ENCODE measurements around the gene GOSR2. TPM values are rescaled to one million over a fixed set of nuclear protein-coding genes. Genes with fewer than 3 reads are reported as not detected.

Gene GOSR2
- polyA plus RNA-seq, 1 of the 3 experiments (the other 2 are of a cell fraction), result 74.2 TPM

DNA sequence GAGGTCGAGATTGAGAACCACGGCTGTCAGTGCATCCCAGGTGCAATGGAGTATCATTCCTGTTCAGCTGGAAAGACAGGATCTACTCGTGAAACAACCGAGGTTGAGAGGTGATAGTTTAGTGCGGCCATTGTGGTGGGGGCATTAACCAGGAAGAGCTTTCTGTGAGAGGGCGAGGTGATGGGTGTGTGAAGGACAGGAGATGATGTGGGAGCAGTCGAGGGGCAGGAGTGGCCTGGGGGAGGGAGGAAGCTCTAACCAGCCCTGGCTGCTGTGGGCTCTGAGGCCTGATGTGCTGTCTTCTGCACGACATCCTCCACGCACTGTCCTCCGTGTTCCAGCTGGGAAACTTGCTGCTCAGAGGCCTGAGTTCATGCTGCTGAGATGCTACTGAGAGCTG is 22.0 kb downstream of the GOSR2 start (continued):
- TF ChIP-seq, protein P1, sequence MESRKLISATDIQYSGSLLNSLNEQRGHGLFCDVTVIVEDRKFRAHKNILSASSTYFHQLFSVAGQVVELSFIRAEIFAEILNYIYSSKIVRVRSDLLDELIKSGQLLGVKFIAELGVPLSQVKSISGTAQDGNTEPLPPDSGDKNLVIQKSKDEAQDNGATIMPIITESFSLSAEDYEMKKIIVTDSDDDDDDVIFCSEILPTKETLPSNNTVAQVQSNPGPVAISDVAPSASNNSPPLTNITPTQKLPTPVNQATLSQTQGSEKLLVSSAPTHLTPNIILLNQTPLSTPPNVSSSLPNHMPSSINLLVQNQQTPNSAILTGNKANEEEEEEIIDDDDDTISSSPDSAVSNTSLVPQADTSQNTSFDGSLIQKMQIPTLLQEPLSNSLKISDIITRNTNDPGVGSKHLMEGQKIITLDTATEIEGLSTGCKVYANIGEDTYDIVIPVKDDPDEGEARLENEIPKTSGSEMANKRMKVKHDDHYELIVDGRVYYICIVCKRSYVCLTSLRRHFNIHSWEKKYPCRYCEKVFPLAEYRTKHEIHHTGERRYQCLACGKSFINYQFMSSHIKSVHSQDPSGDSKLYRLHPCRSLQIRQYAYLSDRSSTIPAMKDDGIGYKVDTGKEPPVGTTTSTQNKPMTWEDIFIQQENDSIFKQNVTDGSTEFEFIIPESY (IDR thresholded peaks at IDR 0.05; ENCODE audit: borderline replicate concordance, low read depth), result no peak
- TF ChIP-seq TAF1 (IDR thresholded peaks at IDR 0.05; ENCODE audit: borderline replicate concordance, low read depth, low read length) (no peak), FOXJ3 (CRISPR knock-in tag; IDR thresholded peaks at IDR 0.05) (no peak), RXRA (IDR thresholded peaks at IDR 0.05; ENCODE audit: borderline replicate concordance, low read depth) (no peak), RCOR1 (IDR thresholded peaks at IDR 0.05; ENCODE audit: low read length) (no peak), NFIC (IDR thresholded peaks at IDR 0.05; ENCODE audit: borderline replicate concordance) (no peak), GABPA (IDR thresholded peaks at IDR 0.05; ENCODE audit: low read depth) (no peak), NRF1 (IDR thresholded peaks at IDR 0.05; ENCODE audit: low read depth, low read length) (no peak), ELF1 (IDR thresholded peaks at IDR 0.05) (no peak), MXI1 (IDR thresholded peaks at IDR 0.05; ENCODE audit: low read depth, low read length) (no peak), YY1 (IDR thresholded peaks at IDR 0.05; ENCODE audit: low read depth) (no peak)
- TF ChIP-seq, protein P2, sequence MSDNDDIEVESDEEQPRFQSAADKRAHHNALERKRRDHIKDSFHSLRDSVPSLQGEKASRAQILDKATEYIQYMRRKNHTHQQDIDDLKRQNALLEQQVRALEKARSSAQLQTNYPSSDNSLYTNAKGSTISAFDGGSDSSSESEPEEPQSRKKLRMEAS (IDR thresholded peaks at IDR 0.05; ENCODE audit: low read depth), result no peak
- TF ChIP-seq, protein P3, sequence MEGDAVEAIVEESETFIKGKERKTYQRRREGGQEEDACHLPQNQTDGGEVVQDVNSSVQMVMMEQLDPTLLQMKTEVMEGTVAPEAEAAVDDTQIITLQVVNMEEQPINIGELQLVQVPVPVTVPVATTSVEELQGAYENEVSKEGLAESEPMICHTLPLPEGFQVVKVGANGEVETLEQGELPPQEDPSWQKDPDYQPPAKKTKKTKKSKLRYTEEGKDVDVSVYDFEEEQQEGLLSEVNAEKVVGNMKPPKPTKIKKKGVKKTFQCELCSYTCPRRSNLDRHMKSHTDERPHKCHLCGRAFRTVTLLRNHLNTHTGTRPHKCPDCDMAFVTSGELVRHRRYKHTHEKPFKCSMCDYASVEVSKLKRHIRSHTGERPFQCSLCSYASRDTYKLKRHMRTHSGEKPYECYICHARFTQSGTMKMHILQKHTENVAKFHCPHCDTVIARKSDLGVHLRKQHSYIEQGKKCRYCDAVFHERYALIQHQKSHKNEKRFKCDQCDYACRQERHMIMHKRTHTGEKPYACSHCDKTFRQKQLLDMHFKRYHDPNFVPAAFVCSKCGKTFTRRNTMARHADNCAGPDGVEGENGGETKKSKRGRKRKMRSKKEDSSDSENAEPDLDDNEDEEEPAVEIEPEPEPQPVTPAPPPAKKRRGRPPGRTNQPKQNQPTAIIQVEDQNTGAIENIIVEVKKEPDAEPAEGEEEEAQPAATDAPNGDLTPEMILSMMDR (IDR thresholded peaks at IDR 0.05), result no peak

DNA sequence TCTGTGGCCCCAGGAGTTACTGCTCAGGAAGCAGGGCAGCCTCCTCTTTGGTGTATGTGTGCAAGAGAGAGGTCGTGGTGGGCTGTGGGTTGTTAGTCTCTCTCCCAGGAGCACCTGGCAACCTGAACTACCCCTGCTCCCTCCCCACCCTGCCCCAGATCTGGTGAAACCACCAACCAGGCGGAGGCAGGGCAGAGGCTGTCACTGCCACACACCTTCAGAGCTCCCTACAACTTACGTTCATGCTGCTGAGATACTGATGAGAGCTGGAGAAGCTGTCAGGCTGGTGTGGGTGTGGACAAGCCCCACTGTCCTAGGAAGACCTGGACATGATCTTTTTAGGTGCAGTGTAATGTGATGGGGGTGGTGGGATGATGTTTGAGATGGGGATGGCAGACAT is 24.3 kb downstream of the GOSR2 start:
- DNase-seq, result no peak
- Histone ChIP-seq H3K79me2 (ENCODE audit: insufficient read depth) (no peaks in the 10 kb centered on the region), H3K4me2 (no peak overlapping the region), H3K27me3 (ENCODE audit: insufficient read depth) (no peaks in the 10 kb centered on the region), H4K20me1 (ENCODE audit: insufficient read depth) (0 out of 2 replicates have a peak, but pooled peaks cover 5% of the 10 kb centered on the region), H3K36me3 (replicated peaks in 1 of 2; ENCODE audit: control insufficient read depth in 1 of 2, insufficient read depth in 2 of 2, low read length in 1 of 2) (peaks cover 0 to under 1% of the 10 kb centered on the region in 2 experiments), H3K4me1 (ENCODE audit: control insufficient read depth in 1 of 2, insufficient read depth in 2 of 2, low read depth in 1 of 2, low read length in 1 of 2) (peaks cover 14 to 33% of the 10 kb centered on the region in 2 experiments; a peak in 3 of 4 replicates), H2AFZ (ENCODE audit: low read depth) (no peak overlapping the region), H3K9me3 (no peaks in the 10 kb centered on the region), H3K9ac (no peak overlapping the region), H3K9me2 (no peaks in the 10 kb centered on the region), H3K4me3 (ENCODE audit: low read depth in 2 of 2, low read length in 1 of 2) (no peak overlapping the region), H3K27ac (ENCODE audit: low read depth in 2 of 2, low read length in 1 of 2) (no peak overlapping the region), H3F3A (replicated peaks; ENCODE audit: insufficient read depth) (peaks cover 7% of the 10 kb centered on the region)
- POLR2A ChIA-PET, result interaction anchor here (1.0 kb wide), 1 partner anchor 179 kb away, joined by 3 read pairs; no protein-coding TSS in a partner anchor
- TF ChIP-seq, protein P2 (IDR thresholded peaks at IDR 0.05; ENCODE audit: low read depth), result no peak
- TF ChIP-seq, protein P4, sequence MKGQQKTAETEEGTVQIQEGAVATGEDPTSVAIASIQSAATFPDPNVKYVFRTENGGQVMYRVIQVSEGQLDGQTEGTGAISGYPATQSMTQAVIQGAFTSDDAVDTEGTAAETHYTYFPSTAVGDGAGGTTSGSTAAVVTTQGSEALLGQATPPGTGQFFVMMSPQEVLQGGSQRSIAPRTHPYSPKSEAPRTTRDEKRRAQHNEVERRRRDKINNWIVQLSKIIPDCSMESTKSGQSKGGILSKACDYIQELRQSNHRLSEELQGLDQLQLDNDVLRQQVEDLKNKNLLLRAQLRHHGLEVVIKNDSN (IDR thresholded peaks at IDR 0.05; ENCODE audit: borderline replicate concordance, low read depth), result no peak
- TF ChIP-seq NRF1 (IDR thresholded peaks at IDR 0.05; ENCODE audit: low read depth, low read length), result no peak
- TF ChIP-seq TAF1 (IDR thresholded peaks at IDR 0.05; ENCODE audit: borderline replicate concordance, low read depth, low read length), result no peak
- no peak for TF ChIP-seq SIN3A (IDR thresholded peaks at IDR 0.05; ENCODE audit: borderline replicate concordance, low read depth, low read length)
- TF ChIP-seq TEAD4 (IDR thresholded peaks at IDR 0.05; ENCODE audit: borderline replicate concordance, insufficient read depth), result no peak
- TF ChIP-seq TCF12 (IDR thresholded peaks at IDR 0.05), result no peak
- TF ChIP-seq, protein P5, sequence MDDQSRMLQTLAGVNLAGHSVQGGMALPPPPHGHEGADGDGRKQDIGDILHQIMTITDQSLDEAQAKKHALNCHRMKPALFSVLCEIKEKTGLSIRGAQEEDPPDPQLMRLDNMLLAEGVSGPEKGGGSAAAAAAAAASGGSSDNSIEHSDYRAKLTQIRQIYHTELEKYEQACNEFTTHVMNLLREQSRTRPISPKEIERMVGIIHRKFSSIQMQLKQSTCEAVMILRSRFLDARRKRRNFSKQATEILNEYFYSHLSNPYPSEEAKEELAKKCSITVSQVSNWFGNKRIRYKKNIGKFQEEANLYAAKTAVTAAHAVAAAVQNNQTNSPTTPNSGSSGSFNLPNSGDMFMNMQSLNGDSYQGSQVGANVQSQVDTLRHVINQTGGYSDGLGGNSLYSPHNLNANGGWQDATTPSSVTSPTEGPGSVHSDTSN (IDR thresholded peaks at IDR 0.05), result no peak
- CTCF ChIA-PET, result interaction anchor here (3.0 kb wide), 1 partner anchor 106 kb away, joined by 18 read pairs; no protein-coding TSS in a partner anchor
- 83% methylated on average over 3 of the region's 3 CpGs for WGBS (ENCODE audit: low lambda C conversion rate)
